ENCODE data around the gene C14orf180. TPM values are rescaled to one million over a fixed set of nuclear protein-coding genes. Genes with fewer than 3 reads are reported as not detected.
A peak's percentile ranks its signal among the peaks of the same experiment; 100 is the strongest.

C14orf180 gene
- total and polyA plus RNA-seq, 12 donors, result 0.26 to 17.8 (median 5.6) TPM

- Histone ChIP-seq H3K36me3 (replicated peaks in 1 of 2) (no peaks in the 10 kb centered on the region), H3K4me1 (replicated peaks in 1 of 2) (no peaks in the 10 kb centered on the region), H3K9me3 (replicated peaks in 1 of 3) (no peaks in the 10 kb centered on the region), H3K4me3 (no peak overlapping the region), H3K27me3 (peaks cover 10% of the 10 kb centered on the region), H3K27ac (no peak overlapping the region)
- TF ChIP-seq CTCF (IDR thresholded peaks at IDR 0.05) (peak; percentile 60 to 93 (median 88)), POLR2A (IDR thresholded peaks at IDR 0.05) (no peak)
- intact Hi-C loops (cut with DNase I), result loop anchor here in 1 of 2 donors (2.0 kb wide), 1 partner anchor 427 kb away; no protein-coding TSS in a partner anchor
- DNase-seq, result peak; percentile 64 to 90 (median 77)
- WGBS, 4 donors, result 3 to 12% (median 4%) methylated on average over 6 to 27 of the region's 27 CpGs
Measured at GRCh38 chr14:104563742-104564615, 15.6 kb upstream of the C14orf180 start.

GRCh38 chr14:104564744-104565679, 14.6 kb upstream of the C14orf180 start:
- intact Hi-C loops (cut with DNase I), result loop anchor here (2.0 to 5.0 kb wide), 2 partner anchors 428 kb away; partner anchors contain the start of gene KIF26A (in 1 of the 2)
- 69 to 79% (median 76%) methylated on average over 12 to 30 of the region's 30 CpGs for WGBS, 4 donors
- Histone ChIP-seq H3K27ac (no peak overlapping the region), H3K36me3 (replicated peaks in 1 of 2) (no peaks in the 10 kb centered on the region), H3K27me3 (peaks cover 10% of the 10 kb centered on the region), H3K4me1 (replicated peaks in 1 of 2) (no peaks in the 10 kb centered on the region), H3K4me3 (no peak overlapping the region), H3K9me3 (replicated peaks in 1 of 3) (no peaks in the 10 kb centered on the region)
- no peak for TF ChIP-seq POLR2A (IDR thresholded peaks at IDR 0.05)
- TF ChIP-seq CTCF (IDR thresholded peaks at IDR 0.05), result no peak
- DNase-seq, result no peak

- no peak for DNase-seq
- intact Hi-C loops (cut with DNase I), result loop anchor here in 1 of 2 donors (5.0 kb wide), 1 partner anchor 430 kb away; the partner anchor contains the start of gene KIF26A
- no peaks in the 10 kb centered on the region for H3K9me3 ChIP-seq (replicated peaks in 1 of 3)
- H3K27me3 ChIP-seq, result peaks cover 10% of the 10 kb centered on the region
- no peak overlapping the region for H3K4me3 ChIP-seq
- TF ChIP-seq POLR2A (IDR thresholded peaks at IDR 0.05), result no peak
- TF ChIP-seq CTCF (IDR thresholded peaks at IDR 0.05), result no peak
- WGBS, 4 donors, result 52 to 65% (median 60%) methylated on average over 17 to 27 of the region's 27 CpGs
- H3K36me3 ChIP-seq (replicated peaks in 1 of 2), result no peaks in the 10 kb centered on the region
- no peak overlapping the region for H3K27ac ChIP-seq
- no peaks in the 10 kb centered on the region for H3K4me1 ChIP-seq (replicated peaks in 1 of 2)
Measured at GRCh38 chr14:104567141-104567956, 12.2 kb upstream of the C14orf180 start.

Measured in adrenal gland (tissue), 12 donors.